GM12878 (cell line): ENCODE measurements around the gene AMOTL1.

Experiments
- EP300 ChIP-seq, 2 experiments: fragments of 150-350 bp in 1 of 2; IDR thresholded peaks; 2 replicates each; pipeline ENCODE4 v1.6.1; 2011 to 2012; ENCODE audit warnings: low read depth in 2 of 2, low read length in 2 of 2, borderline replicate concordance in 1 of 2, improper control_type of control experiment in 1 of 2, inconsistent platforms in 1 of 2; ENCODE audit not compliant: control insufficient read depth in 1 of 2
- JUNB ChIP-seq: IDR thresholded peaks from 2 replicates; pipeline ENCODE4 v1.6.1; 2016; ENCODE audit warnings: antibody characterized with exemption, mild to moderate bottlenecking
- NFYB ChIP-seq: IDR thresholded peaks from 2 replicates; pipeline ENCODE4 v1.6.1; 2011; ENCODE audit warnings: low read depth, mild to moderate bottlenecking, low read length, improper control_type of control experiment, moderate library complexity; ENCODE audit not compliant: insufficient read depth
- SIX5 ChIP-seq: IDR thresholded peaks from 2 replicates; pipeline ENCODE4 v1.6.1; 2011; ENCODE audit warnings: mild to moderate bottlenecking, low read depth, low read length, moderate library complexity; ENCODE audit not compliant: severe bottlenecking
- YY1 ChIP-seq: IDR thresholded peaks from 2 replicates; pipeline ENCODE4 v1.6.1; 2011; ENCODE audit warnings: low read depth, mild to moderate bottlenecking, low read length
- TF ChIP-seq, protein P1 (sequence below), 3 experiments: IDR thresholded peaks in 2 of 3; conservative IDR thresholded peaks in 1 of 3; 2 replicates each; pipeline ENCODE4 v1.5.1; 2011; ENCODE audit warnings: low read depth in 3 of 3, low read length in 3 of 3, mild to moderate bottlenecking in 3 of 3, control low read depth in 2 of 3, moderate library complexity in 2 of 3, inconsistent platforms in 1 of 3, mixed read lengths in 1 of 3; ENCODE audit not compliant: control insufficient read depth in 2 of 3, insufficient read depth in 1 of 3; ENCODE audit errors: extremely low read depth in 1 of 3

GRCh38 chr11:94800414-94800813 is 32.3 kb downstream of the AMOTL1 start:
- TF ChIP-seq SIX5 (no peak), YY1 (no peak), JUNB (no peak), EP300 (IDR thresholded peaks at IDR 0.05; ENCODE audit: borderline replicate concordance in 1 of 2, control insufficient read depth in 1 of 2, low read depth in 2 of 2, low read length in 2 of 2) (no peak), NFYB (no peak)
- TF ChIP-seq, protein P1, sequence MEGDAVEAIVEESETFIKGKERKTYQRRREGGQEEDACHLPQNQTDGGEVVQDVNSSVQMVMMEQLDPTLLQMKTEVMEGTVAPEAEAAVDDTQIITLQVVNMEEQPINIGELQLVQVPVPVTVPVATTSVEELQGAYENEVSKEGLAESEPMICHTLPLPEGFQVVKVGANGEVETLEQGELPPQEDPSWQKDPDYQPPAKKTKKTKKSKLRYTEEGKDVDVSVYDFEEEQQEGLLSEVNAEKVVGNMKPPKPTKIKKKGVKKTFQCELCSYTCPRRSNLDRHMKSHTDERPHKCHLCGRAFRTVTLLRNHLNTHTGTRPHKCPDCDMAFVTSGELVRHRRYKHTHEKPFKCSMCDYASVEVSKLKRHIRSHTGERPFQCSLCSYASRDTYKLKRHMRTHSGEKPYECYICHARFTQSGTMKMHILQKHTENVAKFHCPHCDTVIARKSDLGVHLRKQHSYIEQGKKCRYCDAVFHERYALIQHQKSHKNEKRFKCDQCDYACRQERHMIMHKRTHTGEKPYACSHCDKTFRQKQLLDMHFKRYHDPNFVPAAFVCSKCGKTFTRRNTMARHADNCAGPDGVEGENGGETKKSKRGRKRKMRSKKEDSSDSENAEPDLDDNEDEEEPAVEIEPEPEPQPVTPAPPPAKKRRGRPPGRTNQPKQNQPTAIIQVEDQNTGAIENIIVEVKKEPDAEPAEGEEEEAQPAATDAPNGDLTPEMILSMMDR (IDR thresholded peaks at IDR 0.05 in 2 of 3, conservative IDR thresholded peaks at IDR 0.05 in 1 of 3; ENCODE audit: control insufficient read depth in 2 of 3, extremely low read depth in 1 of 3, insufficient read depth in 1 of 3, low read depth in 3 of 3, low read length in 3 of 3) = no peak
